ENCODE data around the gene TMEM18. TPM values are rescaled to one million over a fixed set of nuclear protein-coding genes. Genes with fewer than 3 reads are reported as not detected.

TMEM18 gene
- total RNA-seq, 1 experiment from 2014 or later: 49.6 TPM

- CTCF ChIA-PET: no interaction called here
- intact Hi-C loops (cut with micrococcal nuclease; ENCODE audit: unreplicated experiment) (no loop called here), in situ Hi-C loops (cut with HindIII; ENCODE audit: low pct_unique_long_range_greater_than_20kb, low sequenced_read_pairs) (no loop called here)
- POLR2A ChIA-PET: no interaction called here
- Histone ChIP-seq H3K9me3 (ENCODE audit: control insufficient read depth, insufficient read depth, low read depth, low read length) (no peaks in the 10 kb centered on the region), H3K4me3 (ENCODE audit: low read depth in 2 of 2, low read length in 2 of 2) (no peak overlapping the region), H3K4me1 (ENCODE audit: control insufficient read depth, insufficient read depth, low read length) (no peaks in the 10 kb centered on the region), H3K27me3 (ENCODE audit: control insufficient read depth, insufficient read depth, low read length) (no peaks in the 10 kb centered on the region; the same call in none of the 2 replicates), H3K36me3 (ENCODE audit: control insufficient read depth, insufficient read depth, low read length) (no peaks in the 10 kb centered on the region), H3K27ac (ENCODE audit: low read length) (no peak overlapping the region)
- ATAC-seq (no peak), DNase-seq (ENCODE audit: low read depth, low spot score) (no peak)
- TF ChIP-seq REST (IDR thresholded peaks at IDR 0.05; ENCODE audit: insufficient read depth in 1 of 2, low read depth in 2 of 2, low read length in 1 of 2) (no peak), CTCF (IDR thresholded peaks at IDR 0.05) (no peak), SIN3A (IDR thresholded peaks at IDR 0.05; ENCODE audit: borderline replicate concordance, insufficient read depth, low read depth, low read length) (no peak), POLR2AphosphoS5 (IDR thresholded peaks at IDR 0.05; ENCODE audit: low read depth, low read length) (no peak), TCF7L2 (IDR thresholded peaks at IDR 0.05; ENCODE audit: low read depth, low read length) (no peak)
- no TSS peak for BruUV-seq (replicated peaks)
These were observed 33.9 kb downstream of the TMEM18 start for GRCh38 chr2:643334-643733.

DNA sequence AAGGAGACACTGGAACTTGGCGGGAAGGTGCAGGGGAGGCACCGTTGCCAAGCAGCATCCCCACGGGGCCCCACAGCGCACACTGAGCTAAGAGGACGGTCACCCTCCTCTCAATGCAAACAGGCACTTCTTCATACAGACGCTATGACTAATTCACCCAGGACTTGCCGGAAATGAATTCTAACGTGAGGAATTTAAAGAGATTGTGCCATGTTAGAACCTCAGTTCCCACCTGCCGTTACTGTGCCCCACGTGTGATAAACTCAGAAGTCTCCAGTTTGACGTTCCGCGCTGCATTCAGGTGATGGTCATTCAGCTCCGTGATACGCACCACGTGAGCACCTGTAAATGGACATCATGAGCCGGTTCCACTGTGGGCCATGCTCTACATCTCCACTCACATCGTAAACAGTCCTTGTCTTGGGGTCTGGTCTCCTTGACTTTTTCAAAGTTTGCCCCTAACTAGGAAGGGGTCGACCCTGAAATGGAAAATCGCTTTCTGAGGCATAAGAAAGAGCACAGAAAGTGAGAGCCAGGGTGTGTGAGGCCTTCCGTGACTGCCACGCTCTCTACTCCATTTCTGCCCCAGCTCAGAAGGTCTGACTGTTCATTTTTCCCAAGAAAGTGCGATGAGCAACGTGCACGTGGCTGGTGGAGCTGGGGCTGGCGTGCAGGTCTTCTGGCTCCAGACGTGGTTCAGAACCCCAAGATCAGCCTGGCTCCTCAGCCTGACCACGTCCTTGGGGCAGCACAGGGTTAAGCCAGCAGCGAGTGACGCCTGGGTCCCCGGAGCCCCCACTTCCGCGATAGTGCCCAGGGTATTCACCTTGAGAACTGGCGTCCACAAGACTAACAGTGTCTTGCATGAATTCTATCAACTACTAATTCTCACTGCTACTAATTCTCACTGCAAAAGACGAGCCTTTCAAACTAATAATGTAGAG is 35.1 kb downstream of the TMEM18 start:
- intact Hi-C loops (cut with micrococcal nuclease; ENCODE audit: unreplicated experiment): no loop called here
- H3K36me3 ChIP-seq (ENCODE audit: control insufficient read depth, insufficient read depth, low read length): no peaks in the 10 kb centered on the region
- DNase-seq (ENCODE audit: low read depth, low spot score) (no peak), ATAC-seq (no peak)
- BruUV-seq (replicated peaks): no TSS peak
- no peaks in the 10 kb centered on the region for H3K4me1 ChIP-seq (ENCODE audit: control insufficient read depth, insufficient read depth, low read length)
- H3K9me3 ChIP-seq (ENCODE audit: control insufficient read depth, insufficient read depth, low read depth, low read length): no peaks in the 10 kb centered on the region
- no peak overlapping the region for H3K27ac ChIP-seq (ENCODE audit: low read length)
- CTCF ChIA-PET: no interaction called here
- POLR2A ChIA-PET: no interaction called here
- no peak overlapping the region for H3K4me3 ChIP-seq (ENCODE audit: low read depth in 2 of 2, low read length in 2 of 2)
- in situ Hi-C loops (cut with HindIII; ENCODE audit: low pct_unique_long_range_greater_than_20kb, low sequenced_read_pairs): no loop called here
- no peak for TF ChIP-seq POLR2AphosphoS5 (IDR thresholded peaks at IDR 0.05; ENCODE audit: low read depth, low read length)
- no peak for TF ChIP-seq REST (IDR thresholded peaks at IDR 0.05; ENCODE audit: insufficient read depth in 1 of 2, low read depth in 2 of 2, low read length in 1 of 2)
- no peaks in the 10 kb centered on the region; the same call in none of the 2 replicates for H3K27me3 ChIP-seq (ENCODE audit: control insufficient read depth, insufficient read depth, low read length)
